ENCODE data around the gene ARHGAP29. TPM values are rescaled to one million over a fixed set of nuclear protein-coding genes. Genes with fewer than 3 reads are reported as not detected.

ARHGAP29 gene
- total RNA-seq, 1 experiment from 2014 or later, result 46.7 TPM

GRCh38 chr1:94125551-94126514 is 111.6 kb downstream of the ARHGAP29 start:
- BruUV-seq (replicated peaks), result no TSS peak
- CTCF ChIA-PET, result no interaction called here
- Mint-ChIP-seq H3K9me3 (ENCODE audit: unreplicated experiment) (no peaks in the 10 kb centered on the region), H3K4me3 (ENCODE audit: unreplicated experiment) (no peak overlapping the region), H3K27ac (ENCODE audit: low read depth, unreplicated experiment) (no peak overlapping the region), H3K36me3 (ENCODE audit: insufficient read depth, unreplicated experiment) (no peaks in the 10 kb centered on the region), H3K4me1 (ENCODE audit: insufficient read depth, unreplicated experiment) (no peaks in the 10 kb centered on the region), H3K27me3 (ENCODE audit: insufficient read depth, unreplicated experiment) (no peaks in the 10 kb centered on the region)
- TF ChIP-seq, protein P1, sequence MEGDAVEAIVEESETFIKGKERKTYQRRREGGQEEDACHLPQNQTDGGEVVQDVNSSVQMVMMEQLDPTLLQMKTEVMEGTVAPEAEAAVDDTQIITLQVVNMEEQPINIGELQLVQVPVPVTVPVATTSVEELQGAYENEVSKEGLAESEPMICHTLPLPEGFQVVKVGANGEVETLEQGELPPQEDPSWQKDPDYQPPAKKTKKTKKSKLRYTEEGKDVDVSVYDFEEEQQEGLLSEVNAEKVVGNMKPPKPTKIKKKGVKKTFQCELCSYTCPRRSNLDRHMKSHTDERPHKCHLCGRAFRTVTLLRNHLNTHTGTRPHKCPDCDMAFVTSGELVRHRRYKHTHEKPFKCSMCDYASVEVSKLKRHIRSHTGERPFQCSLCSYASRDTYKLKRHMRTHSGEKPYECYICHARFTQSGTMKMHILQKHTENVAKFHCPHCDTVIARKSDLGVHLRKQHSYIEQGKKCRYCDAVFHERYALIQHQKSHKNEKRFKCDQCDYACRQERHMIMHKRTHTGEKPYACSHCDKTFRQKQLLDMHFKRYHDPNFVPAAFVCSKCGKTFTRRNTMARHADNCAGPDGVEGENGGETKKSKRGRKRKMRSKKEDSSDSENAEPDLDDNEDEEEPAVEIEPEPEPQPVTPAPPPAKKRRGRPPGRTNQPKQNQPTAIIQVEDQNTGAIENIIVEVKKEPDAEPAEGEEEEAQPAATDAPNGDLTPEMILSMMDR (IDR thresholded peaks at IDR 0.05; ENCODE audit: unreplicated experiment), result no peak
- POLR2A ChIA-PET, result no interaction called here
- intact Hi-C loops (cut with micrococcal nuclease), result no loop called here
- DNase-seq (ENCODE audit: unreplicated experiment), result no peak

- Mint-ChIP-seq H3K27me3 (ENCODE audit: insufficient read depth, unreplicated experiment) (no peaks in the 10 kb centered on the region), H3K4me3 (ENCODE audit: unreplicated experiment) (no peak overlapping the region), H3K9me3 (ENCODE audit: unreplicated experiment) (no peaks in the 10 kb centered on the region), H3K4me1 (ENCODE audit: insufficient read depth, unreplicated experiment) (no peaks in the 10 kb centered on the region), H3K36me3 (ENCODE audit: insufficient read depth, unreplicated experiment) (no peaks in the 10 kb centered on the region), H3K27ac (ENCODE audit: low read depth, unreplicated experiment) (no peak overlapping the region)
- no TSS peak for BruUV-seq (replicated peaks)
- no peak for DNase-seq (ENCODE audit: unreplicated experiment)
- ChIA-PET POLR2A (no interaction called here), CTCF (no interaction called here)
- intact Hi-C loops (cut with micrococcal nuclease), result no loop called here
- TF ChIP-seq, protein P1 (IDR thresholded peaks at IDR 0.05; ENCODE audit: unreplicated experiment), result no peak
Measured at GRCh38 chr1:94124538-94124937, 112.8 kb downstream of the ARHGAP29 start.

GRCh38 chr1:94122201-94122970 is 115.0 kb downstream of the ARHGAP29 start:
- intact Hi-C loops (cut with micrococcal nuclease), result no loop called here
- H3K36me3 Mint-ChIP-seq (ENCODE audit: insufficient read depth, unreplicated experiment), result no peaks in the 10 kb centered on the region
- no peaks in the 10 kb centered on the region for H3K4me1 Mint-ChIP-seq (ENCODE audit: insufficient read depth, unreplicated experiment)
- no TSS peak for BruUV-seq (replicated peaks)
- H3K9me3 Mint-ChIP-seq (ENCODE audit: unreplicated experiment), result no peaks in the 10 kb centered on the region
- H3K27me3 Mint-ChIP-seq (ENCODE audit: insufficient read depth, unreplicated experiment), result no peaks in the 10 kb centered on the region
- POLR2A ChIA-PET, result interaction anchor here (0.6 to 1.2 kb wide), 4 partner anchors 9 to 87 kb away, joined by 3 to 4 read pairs (median 3); no protein-coding TSS in a partner anchor
- CTCF ChIA-PET, result interaction anchor here (0.6 kb wide), 1 partner anchor 32 kb away, joined by 3 read pairs; no protein-coding TSS in a partner anchor
- no peak for DNase-seq (ENCODE audit: unreplicated experiment)
- H3K4me3 Mint-ChIP-seq (ENCODE audit: unreplicated experiment), result no peak overlapping the region
- TF ChIP-seq, protein P1 (IDR thresholded peaks at IDR 0.05; ENCODE audit: unreplicated experiment), result no peak
- no peak overlapping the region for H3K27ac Mint-ChIP-seq (ENCODE audit: low read depth, unreplicated experiment)

Other genes with a start within 250 kb of the ARHGAP29 start
- 0.20 TPM in 1 of 2 replicates, not detected in the other for gene ABCA4, start 116.4 kb downstream of the ARHGAP29 start, total RNA-seq (2022)
- 26.5 and 32.5 TPM in 2 replicates for gene ABCD3, start 180.8 kb upstream of the ARHGAP29 start, total RNA-seq (2022)